GM21723 (cell line): ENCODE results near the gene B4GALT2.

Experiments
- ATAC-seq: cut with Tn5 transposase; IDR thresholded peaks from one replicate; pipeline ENCODE4 v1.9.1; 2021; ENCODE audit warnings: mild to moderate bottlenecking, moderate library complexity; ENCODE audit not compliant: unreplicated experiment

Gene B4GALT2

DNA sequence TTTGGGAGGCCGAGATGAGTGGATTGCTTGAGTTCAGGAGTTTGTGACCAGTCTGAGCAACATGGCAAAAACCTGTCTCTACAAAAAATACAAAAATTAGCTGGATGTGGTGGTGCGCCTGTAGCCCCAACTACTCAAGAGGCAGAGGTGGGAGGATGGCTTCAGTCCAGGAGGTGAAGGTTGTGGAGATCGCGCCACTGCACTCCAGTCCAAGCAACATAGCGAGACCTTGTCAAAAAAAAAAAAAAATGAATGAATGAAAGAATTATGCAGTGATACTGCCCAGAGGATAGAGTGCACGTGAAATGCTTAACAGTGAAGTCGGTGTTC is 9.6 kb upstream of the B4GALT2 start:
- ATAC-seq = no peak

DNA sequence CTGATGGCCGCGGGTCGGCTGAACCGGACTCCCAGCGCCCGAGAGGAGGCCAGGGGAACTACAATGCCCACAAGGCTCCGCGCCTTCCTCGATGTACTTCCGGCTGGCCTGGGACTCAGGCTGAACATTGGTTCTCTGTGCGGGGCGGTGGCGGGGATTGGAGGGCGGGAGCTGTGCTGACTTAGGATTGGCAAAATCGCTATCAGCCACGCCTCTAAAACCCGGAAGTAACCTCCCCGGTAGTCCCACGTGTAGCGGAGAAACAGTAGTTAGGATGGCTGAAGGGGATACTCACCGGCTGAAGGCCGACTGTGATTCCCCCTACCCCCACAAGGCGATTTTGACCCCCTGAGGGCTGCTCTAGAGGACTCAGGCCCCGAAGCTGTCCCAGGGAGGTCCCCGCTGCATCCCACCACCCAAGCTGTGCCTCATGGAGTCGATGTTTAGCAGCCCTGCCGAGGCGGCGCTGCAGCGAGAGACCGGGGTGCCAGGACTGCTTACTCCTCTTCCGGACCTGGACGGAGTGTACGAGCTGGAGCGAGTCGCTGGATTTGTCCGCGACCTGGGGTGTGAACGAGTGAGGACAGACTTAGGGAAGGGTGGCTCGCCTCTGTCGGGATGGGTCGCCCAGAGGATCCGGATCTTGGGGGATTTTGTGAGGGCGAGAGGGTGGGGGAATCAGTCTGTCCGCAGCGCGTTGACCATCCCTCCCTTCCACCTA is 9.1 kb upstream of the B4GALT2 start, which contains the start of gene DPH2:
DPH2 (plus strand) TSS at position 265 of the 721 bp plus-strand sequence; CDS start at position 431, 166 bp downstream.
- peak; percentile 70 for ATAC-seq

DNA sequence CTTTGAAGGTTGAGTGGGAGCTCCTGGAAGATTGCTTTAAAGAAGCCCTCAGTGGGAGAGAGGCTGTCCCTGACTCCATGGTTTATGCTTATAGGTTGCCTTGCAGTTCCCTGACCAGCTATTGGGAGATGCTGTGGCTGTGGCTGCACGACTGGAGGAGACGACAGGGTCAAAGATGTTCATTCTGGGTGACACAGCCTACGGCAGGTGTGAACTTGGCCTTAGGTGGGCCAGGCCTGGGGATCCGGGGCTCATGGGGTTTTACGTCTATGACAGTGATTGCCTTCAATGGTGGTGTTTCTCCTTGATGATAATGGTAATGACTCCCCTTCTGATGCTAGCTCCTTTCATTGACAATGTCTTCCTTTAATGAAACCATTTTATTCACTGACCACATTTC is 8.5 kb upstream of the B4GALT2 start:
- no peak for ATAC-seq

DNA sequence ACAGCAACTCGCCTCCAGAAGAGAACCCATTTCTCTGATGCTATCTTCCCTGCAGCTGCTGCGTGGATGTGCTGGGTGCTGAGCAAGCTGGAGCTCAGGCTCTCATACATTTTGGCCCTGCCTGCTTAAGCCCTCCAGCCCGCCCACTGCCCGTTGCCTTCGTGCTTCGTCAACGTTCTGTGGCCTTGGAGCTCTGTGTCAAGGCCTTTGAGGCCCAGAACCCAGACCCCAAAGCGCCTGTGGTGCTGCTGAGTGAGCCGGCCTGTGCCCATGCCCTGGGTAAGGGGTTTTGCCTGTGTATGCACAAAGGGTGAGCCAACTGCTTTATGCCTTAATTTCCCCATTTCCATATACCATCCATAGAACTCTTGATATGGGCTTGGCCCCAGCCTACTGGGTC is 8.1 kb upstream of the B4GALT2 start:
- ATAC-seq = no peak

DNA sequence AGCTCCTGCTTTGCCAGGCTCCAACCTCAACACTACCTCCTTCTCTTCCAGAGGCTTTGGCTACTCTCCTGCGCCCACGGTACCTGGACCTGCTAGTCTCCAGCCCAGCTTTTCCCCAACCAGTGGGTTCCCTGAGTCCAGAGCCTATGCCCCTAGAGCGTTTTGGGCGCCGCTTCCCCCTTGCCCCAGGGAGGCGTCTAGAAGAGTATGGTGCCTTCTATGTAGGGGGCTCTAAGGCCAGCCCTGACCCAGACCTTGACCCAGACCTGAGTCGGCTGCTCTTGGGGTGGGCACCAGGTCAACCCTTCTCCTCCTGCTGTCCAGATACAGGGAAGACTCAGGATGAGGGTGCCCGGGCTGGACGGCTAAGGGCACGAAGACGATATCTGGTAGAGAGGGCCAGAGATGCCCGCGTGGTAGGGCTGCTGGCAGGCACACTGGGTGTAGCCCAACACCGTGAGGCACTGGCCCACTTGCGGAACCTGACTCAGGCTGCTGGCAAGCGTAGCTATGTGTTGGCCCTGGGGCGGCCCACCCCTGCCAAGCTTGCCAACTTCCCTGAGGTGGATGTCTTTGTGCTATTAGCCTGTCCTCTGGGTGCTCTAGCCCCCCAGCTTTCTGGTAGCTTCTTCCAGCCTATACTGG is 7.6 kb upstream of the B4GALT2 start:
- ATAC-seq = no peak

DNA sequence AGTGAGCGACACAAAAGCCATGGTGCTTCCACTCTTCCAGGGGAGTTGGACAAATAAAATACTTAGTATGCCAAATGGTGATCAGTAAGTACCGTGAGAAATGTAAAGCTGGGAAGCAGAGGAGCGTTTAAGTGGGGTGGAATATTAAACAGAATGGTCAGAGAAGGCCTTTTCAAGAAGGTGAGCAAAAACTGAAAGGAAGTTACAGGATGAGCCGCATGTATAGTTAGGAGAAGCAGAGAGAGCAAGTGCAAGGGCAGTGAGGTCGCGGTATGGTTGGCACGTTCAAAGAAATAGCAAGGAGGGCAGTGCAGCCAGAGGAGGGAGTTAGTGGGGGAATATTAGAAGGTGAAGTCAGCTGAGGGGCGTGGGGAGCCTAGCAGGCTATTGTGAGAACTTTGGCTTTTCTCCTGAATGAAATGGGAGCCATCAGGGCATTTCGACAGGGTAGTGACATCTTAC is 5.0 kb upstream of the B4GALT2 start:
- ATAC-seq = no peak

DNA sequence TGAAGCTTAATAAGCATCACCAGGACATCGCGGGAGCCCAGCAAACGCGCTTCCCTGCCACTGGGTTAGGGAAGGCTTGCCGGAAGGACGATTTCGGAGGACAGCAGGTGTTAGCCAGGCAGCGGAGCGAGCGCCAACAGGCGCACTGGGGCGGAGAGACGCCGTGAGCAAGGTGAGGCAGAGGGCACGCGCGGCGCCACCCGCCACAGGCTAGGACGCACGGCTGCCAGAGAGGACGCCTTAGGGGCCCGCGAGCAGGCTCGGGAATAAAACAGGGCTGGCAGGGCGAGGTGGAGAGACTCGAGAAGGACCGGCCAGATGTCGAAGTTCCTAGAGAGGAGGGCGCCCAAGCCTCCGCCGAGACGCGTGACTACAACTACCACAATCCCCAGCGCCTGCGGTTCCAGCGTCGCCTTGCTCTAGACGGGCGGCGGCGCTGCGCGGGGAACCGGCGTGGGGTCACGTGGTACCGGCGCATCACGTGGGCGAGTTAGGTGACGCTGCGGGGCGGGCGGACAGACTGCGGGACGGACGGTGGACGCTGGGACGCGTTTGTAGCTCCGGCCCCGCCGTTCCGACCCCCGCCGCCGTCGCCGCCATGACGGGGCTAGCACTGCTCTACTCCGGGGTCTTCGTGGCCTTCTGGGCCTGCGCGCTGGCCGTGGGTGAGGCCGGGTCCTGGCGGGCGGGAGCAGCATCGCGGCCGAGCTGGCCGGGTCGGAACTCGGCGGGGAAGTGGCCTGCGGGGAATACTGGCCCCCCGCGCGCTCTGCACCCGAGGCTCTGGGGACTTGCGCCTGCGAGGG is 4.4 kb upstream of the B4GALT2 start, which contains the start of gene ATP6V0B:
ATP6V0B (plus strand) TSS at position 518 of the 806 bp plus-strand sequence; CDS start at position 599, 81 bp downstream.
- ATAC-seq = peak; percentile 61

DNA sequence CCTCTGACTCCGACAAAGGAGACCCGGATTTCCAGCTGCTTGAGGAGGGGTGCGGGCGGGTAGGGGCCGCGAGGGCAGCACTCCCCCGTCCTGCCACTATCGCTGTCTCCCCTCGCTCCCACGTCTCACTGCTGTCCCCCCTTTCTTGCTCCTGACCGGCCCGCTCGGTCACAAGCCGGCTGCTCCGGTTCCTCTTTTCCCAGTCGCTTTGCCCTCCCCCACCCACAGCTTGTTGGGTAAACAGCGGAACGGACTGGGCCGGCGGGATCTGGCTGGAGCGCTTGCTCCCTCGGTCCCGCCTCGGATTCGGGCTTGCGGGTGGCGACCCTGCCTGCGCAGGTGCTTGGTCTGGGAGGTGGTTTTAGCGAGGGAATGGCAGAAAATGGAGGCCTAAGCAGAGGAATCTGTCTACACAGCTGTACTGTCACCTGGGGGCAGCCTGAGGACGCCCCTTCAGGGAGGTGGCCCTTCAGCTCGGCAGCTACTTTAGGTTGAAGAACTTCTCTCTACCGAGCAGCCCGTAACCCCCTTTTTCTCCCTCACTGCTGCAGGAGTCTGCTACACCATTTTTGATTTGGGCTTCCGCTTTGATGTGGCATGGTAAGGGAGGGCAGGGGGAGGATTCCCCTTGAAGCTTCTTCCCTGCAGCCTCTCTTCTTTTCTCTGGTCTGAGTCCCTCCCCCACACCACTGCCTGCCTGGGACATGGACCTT is 3.6 kb upstream of the B4GALT2 start:
- peak; percentile 3 for ATAC-seq

DNA sequence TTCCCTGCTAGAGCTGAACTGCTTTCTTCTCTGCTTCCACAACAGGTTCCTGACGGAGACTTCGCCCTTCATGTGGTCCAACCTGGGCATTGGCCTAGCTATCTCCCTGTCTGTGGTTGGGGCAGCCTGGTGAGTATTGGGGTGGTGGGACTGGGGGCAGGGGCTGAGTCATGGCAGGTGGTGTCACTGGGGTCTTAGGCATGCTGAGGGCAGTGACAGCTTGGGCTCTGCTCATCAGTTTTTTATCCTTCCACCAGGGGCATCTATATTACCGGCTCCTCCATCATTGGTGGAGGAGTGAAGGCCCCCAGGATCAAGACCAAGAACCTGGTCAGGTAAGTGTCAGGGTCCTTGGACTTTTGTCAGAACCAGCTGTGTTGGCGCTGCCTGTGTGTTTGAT is 3.0 kb upstream of the B4GALT2 start:
- ATAC-seq = no peak

DNA sequence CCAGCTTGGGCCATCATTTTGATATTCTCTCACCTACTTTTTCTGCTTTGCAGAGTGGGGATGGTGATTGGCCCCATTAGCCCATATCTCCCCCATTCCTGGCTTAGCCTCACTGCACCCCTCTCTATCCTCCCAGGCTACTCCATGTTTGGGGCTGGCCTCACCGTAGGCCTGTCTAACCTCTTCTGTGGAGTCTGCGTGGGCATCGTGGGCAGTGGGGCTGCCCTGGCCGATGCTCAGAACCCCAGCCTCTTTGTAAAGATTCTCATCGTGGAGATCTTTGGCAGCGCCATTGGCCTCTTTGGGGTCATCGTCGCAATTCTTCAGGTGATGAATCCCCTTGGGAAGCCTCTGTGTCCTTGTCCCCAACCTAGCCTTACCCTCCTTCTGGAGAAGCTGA is 2.1 kb upstream of the B4GALT2 start:
- ATAC-seq = no peak

DNA sequence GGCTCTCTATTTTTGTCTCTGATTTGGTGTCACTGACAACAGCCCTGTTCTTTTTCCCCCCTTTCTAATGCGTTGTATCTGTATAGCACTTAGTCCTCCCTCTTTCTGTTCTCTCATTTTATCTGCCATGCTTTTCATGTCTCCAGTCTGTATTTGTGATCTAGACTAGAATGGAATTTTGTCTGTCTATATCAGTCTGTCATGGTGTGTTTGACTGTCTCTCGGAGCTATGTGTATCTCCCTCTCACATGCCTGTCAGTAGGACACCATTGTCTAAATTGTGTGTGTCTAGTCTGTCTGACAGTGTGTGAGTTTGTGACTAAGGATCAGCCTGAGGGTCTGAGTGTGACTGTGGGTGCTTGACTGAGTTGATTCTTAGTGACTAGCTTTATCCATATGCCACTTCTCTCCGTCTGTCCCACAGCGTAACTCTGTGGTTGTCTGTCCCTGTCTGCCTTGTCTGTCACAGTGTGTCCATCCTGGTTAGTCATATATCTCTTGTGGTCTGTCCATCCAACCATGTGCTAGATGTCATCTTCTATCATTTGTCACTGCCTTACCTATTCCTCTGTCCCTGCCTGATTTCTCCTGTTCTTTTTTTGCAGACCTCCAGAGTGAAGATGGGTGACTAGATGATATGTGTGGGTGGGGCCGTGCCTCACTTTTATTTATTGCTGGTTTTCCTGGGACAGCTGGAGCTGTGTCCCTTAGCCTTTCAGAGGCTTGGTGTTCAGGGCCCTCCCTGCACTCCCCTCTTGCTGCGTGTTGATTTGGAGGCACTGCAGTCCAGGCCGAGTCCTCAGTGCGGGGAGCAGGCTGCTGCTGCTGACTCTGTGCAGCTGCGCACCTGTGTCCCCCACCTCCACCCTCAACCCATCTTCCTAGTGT is 1.4 kb upstream of the B4GALT2 start:
- no peak for ATAC-seq

DNA sequence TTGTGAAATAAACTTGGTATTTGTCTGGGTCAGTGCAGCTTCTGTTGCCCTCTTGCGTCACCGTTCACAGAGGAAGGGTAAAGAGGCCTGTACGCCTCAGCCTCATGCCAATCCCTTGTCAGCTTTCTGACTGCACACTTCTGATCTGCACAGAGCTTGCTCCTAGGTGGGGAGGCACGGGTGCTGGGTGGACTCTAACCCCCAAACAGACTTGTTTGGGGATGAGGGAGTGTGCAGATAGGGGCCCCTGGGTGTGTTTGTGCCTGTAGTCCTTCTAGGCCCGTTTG is 803 bp upstream of the B4GALT2 start:
- ATAC-seq = no peak

DNA sequence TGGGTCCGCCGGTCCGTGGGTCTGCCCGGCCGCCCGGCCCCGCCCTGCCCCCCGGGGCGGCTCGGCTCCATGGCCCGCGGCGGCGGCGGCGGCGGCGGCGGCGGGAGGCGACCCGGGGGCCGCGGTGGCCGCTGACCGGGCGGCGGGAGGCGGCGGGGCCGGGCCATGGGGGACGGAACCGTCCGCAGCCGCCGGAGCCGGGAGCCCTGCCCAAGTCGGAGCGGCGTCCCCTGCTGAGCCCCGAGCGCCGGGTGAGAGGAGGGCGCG is 184 bp downstream of the B4GALT2 start:
- no peak for ATAC-seq

DNA sequence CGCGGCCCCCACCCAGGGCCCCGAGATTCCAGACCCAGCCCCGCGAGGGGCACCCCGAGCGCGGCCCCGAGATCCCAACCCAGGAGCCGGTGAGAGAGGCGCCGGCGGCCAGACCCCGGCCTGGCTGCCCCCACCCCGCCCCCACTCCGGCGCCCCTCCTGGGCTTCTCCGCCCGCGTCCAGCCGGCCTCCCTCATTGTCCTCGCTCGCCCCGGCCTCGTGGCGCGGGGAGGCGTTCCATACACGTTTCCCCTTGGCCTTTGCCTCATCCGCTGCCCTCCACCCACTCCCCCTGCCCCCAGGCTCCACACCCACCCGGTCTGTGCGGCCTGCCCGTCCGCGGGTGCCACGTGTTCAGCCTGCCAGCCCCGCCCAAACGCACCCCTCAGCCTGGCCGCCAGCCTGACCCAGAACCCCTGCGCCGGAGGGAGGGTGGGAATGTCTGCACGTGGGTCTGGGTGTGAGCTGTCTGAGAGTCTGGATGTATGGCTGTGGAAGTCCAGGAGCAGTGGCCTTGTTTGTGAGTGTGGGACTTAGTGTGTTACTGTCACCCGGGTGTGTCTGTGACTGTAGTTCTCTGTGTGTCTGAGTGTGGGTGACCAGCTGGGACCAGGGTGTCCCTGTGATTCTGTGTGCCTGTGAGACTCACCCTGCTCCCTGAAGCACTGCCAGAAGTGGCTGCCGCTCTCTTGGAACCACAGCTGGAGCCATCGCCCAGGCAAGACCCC is 681 bp downstream of the B4GALT2 start:
- ATAC-seq = no peak

DNA sequence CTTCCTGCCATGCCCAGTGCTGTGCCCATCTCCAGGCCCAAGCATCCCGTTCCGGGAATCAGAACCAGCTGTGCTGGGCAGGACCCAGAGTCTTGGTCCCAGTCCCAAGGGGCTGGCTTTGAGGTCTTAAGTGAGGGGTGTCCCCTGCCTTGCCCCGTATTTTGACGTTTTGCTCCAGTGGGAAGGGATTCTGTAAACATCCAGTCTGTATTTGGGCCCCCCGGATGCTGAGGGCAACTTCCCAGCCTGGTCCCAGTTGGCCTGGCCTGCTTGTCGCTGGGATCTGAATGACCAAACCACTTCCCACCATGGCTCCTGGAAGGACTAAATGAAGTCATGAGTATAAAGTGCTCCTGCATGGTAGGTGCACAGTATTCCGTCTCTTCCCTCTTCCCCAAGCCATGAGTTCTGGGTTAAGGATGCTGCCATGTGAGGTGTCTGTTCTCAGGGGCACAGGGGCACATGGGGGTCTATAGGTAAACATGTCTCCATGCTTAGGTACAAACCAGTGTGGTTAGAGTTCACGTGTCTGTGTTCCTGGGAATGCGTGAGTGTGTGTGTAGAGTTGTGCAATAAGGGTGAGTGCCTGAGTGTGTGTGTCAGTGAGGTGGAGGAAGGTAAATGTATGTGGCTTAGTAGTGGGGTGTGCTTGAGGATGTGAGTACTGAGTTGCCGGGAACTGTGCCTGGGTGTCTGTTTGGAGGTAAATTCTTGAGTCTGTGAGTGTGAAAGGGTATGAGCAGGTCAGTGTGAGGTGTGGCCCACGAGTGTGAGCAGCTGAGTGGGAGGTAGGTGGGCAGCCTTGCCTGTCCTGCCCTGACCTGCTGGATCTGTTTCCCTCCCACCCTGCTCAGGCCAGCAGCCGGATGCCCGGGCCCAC is 1.5 kb downstream of the B4GALT2 start:
- ATAC-seq = no peak

DNA sequence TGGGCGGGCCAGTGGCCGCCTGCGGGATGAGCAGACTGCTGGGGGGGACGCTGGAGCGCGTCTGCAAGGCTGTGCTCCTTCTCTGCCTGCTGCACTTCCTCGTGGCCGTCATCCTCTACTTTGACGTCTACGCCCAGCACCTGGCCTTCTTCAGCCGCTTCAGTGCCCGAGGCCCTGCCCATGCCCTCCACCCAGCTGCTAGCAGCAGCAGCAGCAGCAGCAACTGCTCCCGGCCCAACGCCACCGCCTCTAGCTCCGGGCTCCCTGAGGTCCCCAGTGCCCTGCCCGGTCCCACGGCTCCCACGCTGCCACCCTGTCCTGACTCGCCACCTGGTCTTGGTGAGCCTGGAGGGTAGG is 2.1 kb downstream of the B4GALT2 start:
- ATAC-seq = no peak

DNA sequence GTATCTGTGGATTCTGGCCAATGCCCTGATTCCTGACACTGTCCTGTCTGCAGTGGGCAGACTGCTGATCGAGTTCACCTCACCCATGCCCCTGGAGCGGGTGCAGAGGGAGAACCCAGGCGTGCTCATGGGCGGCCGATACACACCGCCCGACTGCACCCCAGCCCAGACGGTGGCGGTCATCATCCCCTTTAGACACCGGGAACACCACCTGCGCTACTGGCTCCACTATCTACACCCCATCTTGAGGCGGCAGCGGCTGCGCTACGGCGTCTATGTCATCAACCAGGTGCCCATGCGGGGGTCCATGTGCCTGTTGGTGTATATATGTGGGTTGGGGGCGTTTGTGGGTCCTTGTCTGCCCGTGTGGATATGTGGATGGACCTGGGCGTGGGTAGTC is 2.6 kb downstream of the B4GALT2 start:
- no peak for ATAC-seq

DNA sequence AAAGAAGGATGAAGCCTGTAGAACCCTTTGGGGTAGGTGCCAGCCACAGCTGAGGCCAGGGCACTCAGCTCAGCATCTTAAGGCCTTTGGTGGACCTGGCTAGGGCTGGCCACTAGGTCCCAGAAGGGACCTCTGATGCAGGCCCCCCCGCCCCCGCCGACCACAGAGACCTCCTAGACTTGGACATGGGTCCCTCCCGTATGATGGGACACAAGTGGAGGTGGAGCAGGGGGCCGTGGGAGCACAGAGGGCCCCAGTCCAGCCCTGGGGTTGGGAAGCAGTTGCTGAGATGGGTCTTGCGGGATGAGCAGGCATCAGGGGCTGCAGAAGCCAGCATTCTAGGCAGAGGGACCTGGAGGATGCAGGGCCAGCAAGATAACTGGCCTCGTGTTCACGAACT is 3.2 kb downstream of the B4GALT2 start:
- no peak for ATAC-seq

DNA sequence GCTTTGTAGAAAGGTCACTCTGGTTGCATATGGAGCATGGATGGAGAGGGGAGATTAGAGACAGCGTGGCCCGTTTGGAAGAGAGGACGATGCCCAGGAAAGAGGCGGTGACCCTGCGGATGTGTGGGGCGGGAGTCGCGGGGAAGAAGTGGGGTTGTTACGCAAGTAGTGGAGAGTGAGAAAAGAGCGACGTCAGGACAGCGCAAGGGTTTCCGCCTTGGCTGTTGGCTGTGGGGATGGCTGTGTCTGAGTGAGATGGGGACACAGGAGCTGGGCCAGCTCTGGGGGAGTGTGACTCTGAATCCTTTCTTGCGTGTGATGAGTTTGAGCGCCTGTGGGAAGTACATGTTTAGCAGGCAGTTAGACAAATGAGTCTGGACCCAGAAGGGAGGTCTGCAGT is 3.8 kb downstream of the B4GALT2 start:
- no peak for ATAC-seq
